Brain pericyte (primary cell): ENCODE results near the gene SNTG2.

ENCODE experiments used
- DNase-seq: peaks from one replicate; pipeline ENCODE4 v3.0.0-alpha.2; 2012; ENCODE audit warnings: low read depth, low spot score

SNTG2 gene

DNA sequence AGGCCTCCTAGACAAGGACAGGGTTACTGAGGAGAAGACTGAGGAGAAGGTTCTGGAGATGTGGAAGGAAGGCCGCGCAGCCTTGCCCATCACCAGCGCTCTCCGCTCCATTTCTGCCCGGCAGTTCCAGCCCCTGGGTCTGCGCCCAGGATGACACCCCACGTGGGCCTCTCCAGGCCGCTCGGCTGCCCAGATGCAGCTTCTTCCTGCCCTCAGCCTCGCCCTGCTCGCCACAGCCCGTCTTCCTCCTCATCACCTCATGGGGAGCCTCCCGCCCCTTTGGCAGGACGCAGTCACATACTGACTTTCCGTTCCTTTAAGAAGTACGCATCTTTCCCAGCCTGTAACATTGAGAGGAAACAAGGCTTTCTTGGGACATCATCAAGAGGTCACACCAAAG, 37.1 kb downstream of the SNTG2 start:
- no peak for DNase-seq

DNA sequence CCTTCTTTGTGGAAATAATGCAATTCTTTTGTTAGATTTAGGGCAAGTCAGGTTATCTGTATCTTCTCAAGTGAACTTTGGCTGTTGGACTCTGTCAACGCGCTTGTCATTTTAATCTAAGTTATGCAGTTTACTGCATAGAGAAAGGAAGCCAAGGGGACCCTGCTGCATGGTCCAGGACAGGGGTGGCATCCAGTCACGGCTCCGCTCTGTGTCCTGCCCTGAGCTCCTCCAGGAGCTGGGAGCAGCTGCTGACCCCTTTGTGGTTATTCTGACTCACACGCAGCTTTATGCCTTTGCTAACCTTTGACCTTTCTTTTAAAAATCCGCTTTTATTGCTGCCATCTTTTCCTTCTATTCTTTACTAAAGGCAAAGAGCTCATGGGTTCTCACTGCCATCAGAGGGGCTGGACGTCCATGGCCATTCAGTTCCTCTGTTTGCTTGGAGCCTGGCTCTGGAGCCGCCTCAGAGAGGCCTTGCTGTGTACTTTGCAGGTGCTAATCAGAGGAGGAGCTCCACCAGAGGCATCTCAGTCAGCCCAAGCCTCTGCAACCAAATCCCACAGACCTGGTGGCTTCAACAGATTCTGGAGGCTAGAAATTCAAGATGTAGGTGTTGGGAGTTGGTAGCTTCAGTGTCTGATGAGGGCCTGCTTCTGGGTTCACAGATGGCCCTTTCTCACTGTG, 39.3 kb downstream of the SNTG2 start:
- no peak for DNase-seq

GRCh38 chr2:990970-991369, 40.3 kb downstream of the SNTG2 start:
- DNase-seq: no peak

DNA sequence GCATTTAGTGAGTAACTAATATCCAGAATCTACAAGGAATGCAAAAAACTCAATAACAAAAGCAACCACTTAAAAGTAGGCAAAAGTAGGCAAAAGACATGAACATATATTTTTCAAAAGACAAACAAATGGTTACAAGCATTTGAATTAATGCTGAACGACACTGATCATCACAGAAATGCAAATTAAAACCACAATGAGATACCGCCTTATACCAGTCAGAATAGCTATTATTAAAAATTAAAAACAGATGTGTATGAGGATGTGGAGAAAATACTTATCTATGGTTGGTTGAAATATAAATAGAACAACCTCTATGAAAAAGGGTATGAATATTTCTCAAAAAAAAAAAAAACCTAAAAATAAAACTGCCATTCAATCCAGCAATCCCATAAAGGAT, 51.7 kb downstream of the SNTG2 start:
- no peak for DNase-seq

DNA sequence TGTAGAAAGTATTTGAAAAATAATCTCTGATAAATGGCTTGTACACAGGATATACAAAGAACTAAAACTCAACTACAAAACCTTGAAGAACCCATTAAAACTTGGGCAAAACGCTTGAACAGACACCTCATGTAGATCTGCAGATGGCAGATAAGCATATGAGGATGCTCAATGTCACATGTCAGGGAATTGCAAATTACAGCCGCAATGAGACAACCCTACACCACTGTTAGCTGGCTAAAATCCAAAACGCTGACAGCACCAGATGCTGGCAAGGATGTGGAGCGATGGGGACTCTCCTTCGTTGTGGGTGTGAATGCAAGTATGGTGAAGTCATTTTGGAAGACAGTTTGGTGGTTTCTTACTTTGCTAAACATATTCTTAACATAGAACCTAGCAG, 53.7 kb downstream of the SNTG2 start:
- DNase-seq: no peak

- no peak for DNase-seq
These were observed 59.8 kb downstream of the SNTG2 start for GRCh38 chr2:1010415-1010930.

DNA sequence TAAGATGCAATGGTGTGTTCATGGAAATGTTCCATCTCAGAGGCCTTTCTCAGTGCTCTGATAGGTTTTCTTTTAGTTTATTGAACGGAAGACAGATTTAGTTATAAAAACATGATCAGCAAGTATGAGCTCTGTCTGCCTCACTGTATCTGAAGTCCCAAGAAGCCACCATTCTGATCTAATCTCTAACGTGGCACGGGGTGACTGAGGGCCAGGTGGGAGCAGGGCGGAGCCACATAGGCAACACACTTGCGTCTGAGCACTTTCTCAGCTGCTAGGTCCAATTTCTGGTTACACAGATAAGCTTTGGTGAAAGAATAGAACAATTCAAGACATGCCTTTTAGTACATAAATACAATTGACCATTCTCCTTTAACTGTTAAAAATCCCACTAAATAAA, 60.4 kb downstream of the SNTG2 start:
- no peak for DNase-seq

- no peak for DNase-seq
These were observed 61.3 kb downstream of the SNTG2 start for GRCh38 chr2:1011985-1012384.

GRCh38 chr2:1014802-1015201, 64.2 kb downstream of the SNTG2 start:
- no peak for DNase-seq

DNA sequence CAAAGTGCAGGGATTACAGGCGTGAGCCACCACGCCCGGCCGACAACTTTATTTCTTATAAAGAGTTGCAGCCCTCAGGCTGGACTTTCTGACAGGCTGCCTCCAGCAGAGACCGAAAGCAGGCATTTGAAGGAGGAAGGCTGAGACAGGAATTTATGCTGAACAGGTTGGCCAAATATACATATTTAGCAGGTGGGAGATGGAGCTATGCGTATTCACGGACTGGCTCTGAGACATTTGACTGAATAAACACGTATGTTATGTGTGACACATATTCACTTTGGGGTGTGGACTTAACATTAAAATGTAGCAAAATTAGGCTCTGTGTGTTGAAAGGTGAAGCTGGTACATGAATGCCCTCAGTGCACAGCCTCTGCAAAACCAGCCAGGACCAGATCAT, 65.9 kb downstream of the SNTG2 start:
- DNase-seq: no peak

DNA sequence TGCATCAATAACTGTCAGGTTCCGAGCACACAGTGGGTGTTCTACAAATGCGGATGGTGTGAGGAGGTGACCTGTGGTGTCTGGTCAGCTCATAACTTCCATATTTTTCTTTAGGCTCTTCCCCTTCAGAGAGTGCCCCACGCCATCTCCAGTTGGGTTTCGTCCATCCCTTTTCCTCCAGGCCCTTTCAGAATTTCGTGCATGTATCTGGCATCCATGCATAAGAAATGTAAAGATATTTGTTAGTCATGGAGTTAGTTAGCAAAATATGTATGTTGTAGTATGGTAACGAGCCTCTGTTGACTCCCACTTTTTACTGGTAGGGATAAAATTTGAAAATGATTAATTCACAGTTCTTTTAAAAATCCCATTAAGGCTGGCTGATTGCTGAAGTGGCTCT, 67.2 kb downstream of the SNTG2 start:
- no peak for DNase-seq

DNA sequence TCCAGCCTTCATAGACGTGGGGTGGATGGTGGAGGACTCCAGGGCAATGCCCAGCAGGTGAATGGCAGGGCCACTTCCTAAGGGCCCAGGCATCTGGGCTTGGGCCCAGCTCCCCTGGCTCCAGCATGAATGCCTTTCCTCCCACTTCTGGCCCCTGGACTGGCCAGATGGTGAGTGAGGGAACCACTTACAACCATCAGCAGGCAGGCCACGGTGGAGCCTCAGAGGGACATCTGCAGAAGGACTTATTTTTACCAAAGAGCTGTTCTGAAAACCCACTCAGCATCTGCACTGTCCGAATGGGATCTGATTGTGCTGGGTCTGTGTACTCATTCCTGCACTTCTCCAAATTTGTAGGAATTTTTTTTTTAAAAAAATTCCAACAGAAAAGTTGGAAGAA, 69.6 kb downstream of the SNTG2 start:
- DNase-seq: no peak

GRCh38 chr2:1022178-1022577, 71.5 kb downstream of the SNTG2 start:
- no peak for DNase-seq

DNA sequence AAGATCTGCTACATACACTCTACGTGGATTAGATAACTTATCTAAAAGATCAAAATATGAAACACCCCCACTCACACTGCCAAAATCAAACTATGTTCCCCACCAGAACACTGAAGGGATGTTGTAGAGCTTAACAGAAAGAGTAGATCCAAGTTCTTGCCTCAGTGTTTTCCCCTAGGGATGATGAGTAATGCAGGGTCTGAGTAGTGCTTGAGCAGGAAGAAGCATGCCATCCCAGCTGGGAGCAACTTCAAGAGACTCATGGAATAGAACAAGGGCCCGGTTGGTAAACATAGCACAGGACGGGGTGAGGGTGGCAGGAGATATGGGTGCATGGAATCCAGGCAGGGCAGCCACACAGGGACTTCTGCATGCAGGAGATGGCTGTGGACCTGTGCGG, 74.3 kb downstream of the SNTG2 start:
- DNase-seq: peak; percentile 68

DNA sequence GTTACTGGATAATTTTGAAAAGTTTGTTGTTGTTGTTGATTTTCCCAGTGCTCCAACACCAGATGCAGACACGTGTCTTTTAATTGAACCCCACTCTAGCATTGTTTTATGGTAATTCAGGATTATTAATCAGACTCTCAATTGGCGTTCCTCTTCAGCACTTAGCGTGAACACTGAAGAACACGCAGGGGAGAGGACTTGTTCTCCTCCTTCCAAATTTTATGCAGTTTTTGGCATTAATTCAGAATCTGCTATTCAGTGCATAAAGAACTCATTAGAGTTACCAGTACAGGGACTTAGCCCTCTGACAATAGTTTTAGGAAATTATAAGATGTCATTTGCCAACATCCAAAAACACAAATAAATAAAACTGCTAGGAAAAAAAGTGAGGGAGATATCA, 75.5 kb downstream of the SNTG2 start:
- no peak for DNase-seq

DNA sequence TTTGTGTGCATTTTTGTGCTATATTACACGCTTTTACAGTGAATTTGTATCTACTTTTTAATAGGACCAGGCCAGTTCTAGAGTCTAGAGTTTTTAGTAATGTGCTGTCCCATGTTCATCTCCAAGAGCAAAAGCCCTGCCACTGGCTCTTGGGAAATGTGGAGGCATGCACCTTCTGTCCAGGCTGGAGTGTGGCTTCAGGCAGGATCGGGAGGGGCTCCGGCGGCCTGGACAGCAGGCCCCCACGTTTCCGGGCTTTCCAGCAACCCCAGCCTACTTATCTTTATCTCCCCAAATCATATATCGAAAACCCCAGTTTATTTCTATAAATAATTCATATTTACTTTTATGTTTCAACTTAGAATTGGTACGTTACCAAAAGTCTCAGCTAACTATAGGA, 78.2 kb downstream of the SNTG2 start:
- DNase-seq: no peak

DNA sequence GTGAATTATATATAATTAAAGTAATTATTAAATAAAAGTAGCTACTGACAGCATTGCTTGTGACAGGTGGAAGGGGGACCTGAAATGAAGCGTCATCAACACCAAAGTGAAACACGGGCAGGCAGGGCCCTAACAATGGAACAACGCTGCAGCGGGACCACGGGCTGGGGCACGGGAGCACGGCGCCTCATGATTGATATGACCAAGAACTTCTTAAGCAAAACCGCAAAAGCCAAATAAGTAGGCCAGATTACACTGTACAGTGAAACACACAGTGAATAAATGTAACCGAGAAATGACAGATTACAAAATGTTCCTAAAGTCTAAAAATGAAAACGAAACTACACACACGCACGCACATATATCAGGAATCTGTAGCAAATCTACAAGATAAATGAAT, 81.4 kb downstream of the SNTG2 start:
- DNase-seq: no peak

DNA sequence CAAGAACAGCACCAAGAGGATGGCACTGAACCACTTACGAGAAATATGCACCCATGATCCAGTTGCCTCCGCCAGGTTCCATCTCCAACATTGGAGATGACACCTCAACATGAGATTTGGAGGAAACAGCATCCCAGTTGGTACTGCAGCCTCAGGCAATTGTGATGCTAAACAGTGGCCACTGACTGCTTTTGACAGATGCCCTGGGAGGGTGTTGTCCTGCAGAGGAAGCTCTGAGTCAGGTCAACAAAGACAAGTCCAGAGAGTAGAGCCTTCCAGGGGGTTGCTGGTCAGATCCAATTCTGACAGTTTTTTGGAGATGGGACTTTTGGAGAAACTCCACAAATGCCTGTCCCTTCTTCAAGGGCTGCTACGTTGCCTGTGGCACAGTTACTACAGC, 82.4 kb downstream of the SNTG2 start:
- DNase-seq: no peak

- no peak for DNase-seq
These were observed 86.4 kb downstream of the SNTG2 start for GRCh38 chr2:1037066-1037465.

- no peak for DNase-seq
These were observed 88.9 kb downstream of the SNTG2 start for GRCh38 chr2:1039549-1039948.

- DNase-seq: no peak
These were observed 90.6 kb downstream of the SNTG2 start for GRCh38 chr2:1041012-1041805.

GRCh38 chr2:1045109-1045508, 94.5 kb downstream of the SNTG2 start:
- no peak for DNase-seq

DNA sequence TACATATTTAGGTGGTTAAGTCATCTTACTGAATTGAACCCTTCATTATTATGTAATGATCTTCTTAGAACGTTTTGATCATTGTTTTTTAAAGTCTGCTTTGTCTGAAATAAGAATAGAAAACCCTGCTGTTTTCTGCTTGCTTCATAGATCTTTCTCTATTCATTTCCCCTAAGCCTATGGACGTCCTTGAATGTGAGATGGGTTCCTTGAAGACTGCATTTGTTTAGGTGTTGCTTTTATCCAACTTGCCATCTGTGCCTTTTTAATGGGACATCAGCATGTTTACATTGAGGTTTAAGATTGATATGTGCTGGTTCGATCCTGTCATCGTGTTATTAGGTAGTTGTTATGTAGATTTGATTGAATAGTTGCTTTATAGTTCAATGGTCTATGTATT, 95.4 kb downstream of the SNTG2 start:
- no peak for DNase-seq
